Measurements from ENCODE around the gene MS4A4E.
"Not testable (repeated sequence)": the region's sequence is repeated elsewhere in the genome, so short reads cannot be mapped to it uniquely, and the experiment has no call there.

- not testable (repeated sequence) for TF ChIP-seq CTCF (IDR thresholded peaks at IDR 0.05; ENCODE audit: insufficient read depth, low read length, poor library complexity, severe bottlenecking); EZH2phosphoT487 (conservative IDR thresholded peaks at IDR 0.05; ENCODE audit: low read length)
Observed at GRCh38 chr11:60188481-60188880, 54.5 kb downstream of the MS4A4E start.

Measured in SU-DHL-6 (cell line).